GM12875 (cell line): ENCODE results near the gene CACNA1D.

Experiments used
- H3K4me3 ChIP-seq: one replicate; pipeline ENCODE4 v1.5.1; 2011; ENCODE audit warnings: low read depth, low read length, control low read depth
- TF ChIP-seq, protein P1 (sequence below): IDR thresholded peaks from 2 replicates; pipeline ENCODE4 v1.5.1; 2011; ENCODE audit warnings: low read depth, mild to moderate bottlenecking, control low read depth, inconsistent platforms, low read length, moderate library complexity, borderline replicate concordance; ENCODE audit not compliant: insufficient read depth

The CACNA1D gene

DNA sequence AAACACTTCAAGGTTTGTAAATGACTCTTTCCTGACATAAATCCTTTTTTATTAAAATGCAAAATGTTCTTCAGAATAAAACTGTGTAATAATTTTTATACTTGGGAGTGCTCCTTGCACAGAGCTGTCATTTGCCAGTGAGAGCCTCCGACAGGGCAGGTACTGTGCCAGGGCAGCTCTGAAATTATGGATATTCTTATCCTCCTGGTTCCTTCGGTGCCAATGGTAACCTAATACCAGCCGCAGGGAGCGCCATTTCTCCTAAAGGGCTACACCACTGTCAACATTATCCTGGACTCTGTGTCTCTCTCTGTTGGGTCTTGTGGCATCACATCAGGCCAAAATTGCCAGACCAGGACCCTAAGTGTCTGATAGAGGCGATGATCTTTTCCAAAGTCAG lies 318.8 kb downstream of the CACNA1D start:
- TF ChIP-seq, protein P1, sequence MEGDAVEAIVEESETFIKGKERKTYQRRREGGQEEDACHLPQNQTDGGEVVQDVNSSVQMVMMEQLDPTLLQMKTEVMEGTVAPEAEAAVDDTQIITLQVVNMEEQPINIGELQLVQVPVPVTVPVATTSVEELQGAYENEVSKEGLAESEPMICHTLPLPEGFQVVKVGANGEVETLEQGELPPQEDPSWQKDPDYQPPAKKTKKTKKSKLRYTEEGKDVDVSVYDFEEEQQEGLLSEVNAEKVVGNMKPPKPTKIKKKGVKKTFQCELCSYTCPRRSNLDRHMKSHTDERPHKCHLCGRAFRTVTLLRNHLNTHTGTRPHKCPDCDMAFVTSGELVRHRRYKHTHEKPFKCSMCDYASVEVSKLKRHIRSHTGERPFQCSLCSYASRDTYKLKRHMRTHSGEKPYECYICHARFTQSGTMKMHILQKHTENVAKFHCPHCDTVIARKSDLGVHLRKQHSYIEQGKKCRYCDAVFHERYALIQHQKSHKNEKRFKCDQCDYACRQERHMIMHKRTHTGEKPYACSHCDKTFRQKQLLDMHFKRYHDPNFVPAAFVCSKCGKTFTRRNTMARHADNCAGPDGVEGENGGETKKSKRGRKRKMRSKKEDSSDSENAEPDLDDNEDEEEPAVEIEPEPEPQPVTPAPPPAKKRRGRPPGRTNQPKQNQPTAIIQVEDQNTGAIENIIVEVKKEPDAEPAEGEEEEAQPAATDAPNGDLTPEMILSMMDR: no peak
- no peak overlapping the region for H3K4me3 ChIP-seq

GRCh38 chr3:53813876-53814275 lies 319.5 kb downstream of the CACNA1D start:
- no peak overlapping the region for H3K4me3 ChIP-seq
- TF ChIP-seq, protein P1: no peak

DNA sequence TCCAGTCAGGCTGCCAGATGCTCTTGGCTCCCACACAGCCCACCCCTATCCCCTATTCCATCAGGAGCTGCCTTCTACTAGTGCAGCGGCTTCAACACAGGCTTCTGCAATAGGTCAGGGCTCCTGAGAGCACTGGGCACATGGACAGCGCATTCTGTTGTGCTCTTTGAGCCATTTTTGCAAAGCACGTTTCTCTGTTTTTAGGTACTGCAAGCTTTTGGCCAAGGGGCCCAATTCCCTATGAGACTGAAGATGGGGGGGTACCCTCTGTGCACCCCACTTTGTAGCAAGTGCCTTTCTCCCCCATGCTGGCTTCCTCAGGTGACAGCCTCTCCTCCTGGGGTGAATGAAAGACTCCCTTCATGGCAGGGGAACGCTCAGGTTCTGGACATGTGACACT lies 320.7 kb downstream of the CACNA1D start:
- no peak overlapping the region for H3K4me3 ChIP-seq
- TF ChIP-seq, protein P1: no peak

- H3K4me3 ChIP-seq: no peak overlapping the region
- TF ChIP-seq, protein P1: no peak
Measured at GRCh38 chr3:53815651-53816050, 321.2 kb downstream of the CACNA1D start.

- no peak overlapping the region for H3K4me3 ChIP-seq
- TF ChIP-seq, protein P1: no peak
Measured at GRCh38 chr3:53816425-53816824, 322.0 kb downstream of the CACNA1D start.

- H3K4me3 ChIP-seq: no peak overlapping the region
- TF ChIP-seq, protein P1: no peak
Measured at GRCh38 chr3:53817211-53817610, 322.8 kb downstream of the CACNA1D start.

DNA sequence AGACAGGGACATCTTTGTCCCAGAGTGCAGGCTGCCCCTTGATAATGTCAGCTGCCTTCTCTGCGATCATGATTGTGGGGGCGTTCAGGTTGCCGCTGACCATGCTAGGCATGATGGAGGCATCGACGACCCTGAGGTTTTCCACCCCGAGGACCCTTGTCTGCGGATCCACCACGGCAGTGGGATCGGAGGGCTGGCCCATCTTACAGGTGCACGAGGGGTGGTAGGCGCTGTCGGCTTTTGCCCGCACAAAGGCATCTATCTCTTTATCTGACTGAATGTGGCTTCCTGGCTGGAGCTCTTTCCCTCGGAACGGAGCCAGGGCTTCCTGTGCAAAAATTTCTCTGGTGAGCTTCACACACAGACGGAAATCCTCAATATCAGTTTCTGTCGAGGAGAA lies 323.4 kb downstream of the CACNA1D start:
- H3K4me3 ChIP-seq: no peak overlapping the region
- TF ChIP-seq, protein P1: no peak
